GM21528 (cell line): ENCODE measurements around the gene WDFY4.

Experiments used
- ATAC-seq: cut with Tn5 transposase; IDR thresholded peaks from one replicate; pipeline ENCODE4 v1.9.1; 2021; ENCODE audit warnings: mild to moderate bottlenecking, moderate library complexity; ENCODE audit not compliant: unreplicated experiment, low FRiP score

WDFY4 gene

DNA sequence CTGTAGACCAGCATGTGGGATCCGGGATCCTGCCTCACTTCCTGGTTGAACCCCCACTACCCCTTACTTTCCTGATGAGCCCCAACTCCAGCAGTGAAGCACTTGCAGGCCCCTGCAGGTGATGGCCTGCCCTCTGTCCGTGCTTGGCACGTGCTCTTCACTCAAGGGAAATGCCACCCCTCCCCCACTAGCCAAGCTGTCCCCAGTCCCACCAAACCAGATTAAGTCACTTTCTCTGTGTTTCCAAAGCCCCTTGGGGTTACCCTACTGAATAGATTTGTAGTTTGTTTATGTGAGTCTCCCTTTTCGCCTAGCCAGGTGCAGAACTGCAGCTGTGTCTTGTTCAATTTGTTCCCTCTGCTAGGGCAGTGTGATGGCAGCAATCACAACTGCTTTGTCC is 121.7 kb downstream of the WDFY4 start:
- no peak for ATAC-seq

DNA sequence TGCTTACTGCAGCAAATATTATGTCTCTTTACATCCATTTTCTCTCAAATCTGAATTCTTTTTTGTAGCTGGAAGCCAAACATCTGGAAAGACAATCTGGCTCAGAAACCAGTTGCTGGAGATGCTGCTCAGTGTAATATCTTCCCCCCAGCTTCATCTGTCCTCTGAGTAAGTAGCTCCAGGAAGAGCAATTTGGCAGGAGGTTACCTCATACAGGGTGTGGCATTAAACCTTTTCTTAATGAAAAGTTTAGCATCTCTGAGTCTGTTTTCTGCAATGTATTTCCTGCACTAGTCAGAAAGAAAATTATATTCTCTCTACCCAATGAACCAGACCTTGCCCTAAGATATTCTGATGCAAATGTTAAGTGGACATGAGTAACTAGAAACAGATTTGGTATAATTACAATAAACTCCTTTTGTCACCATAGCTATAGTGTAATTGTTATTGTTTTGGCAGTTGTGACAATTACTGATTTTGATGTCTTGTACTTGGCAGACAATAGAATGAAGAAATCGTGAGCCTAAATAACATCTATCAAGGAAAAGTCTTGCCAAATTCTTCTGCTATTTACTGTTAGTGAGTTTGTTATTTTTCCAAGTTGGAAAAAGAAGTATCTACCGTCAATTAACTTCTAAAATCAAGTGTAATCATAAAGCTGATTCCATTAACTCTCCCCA is 123.3 kb downstream of the WDFY4 start:
- ATAC-seq = no peak

DNA sequence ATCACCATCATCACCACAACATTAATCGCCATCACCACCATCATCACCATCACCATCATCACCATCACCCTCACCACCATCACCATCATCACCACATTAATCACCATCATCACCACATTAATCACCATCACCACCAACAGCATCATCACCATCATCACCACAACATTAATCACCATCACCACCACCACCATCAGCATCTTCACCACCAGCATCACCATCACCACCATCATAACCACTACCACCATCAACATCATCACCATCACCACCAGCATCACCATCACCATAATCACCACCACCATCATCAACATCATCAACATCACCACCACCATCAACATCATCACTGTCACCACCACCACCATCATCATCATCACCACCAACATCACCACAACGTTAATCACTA is 124.6 kb downstream of the WDFY4 start:
- no peak for ATAC-seq

DNA sequence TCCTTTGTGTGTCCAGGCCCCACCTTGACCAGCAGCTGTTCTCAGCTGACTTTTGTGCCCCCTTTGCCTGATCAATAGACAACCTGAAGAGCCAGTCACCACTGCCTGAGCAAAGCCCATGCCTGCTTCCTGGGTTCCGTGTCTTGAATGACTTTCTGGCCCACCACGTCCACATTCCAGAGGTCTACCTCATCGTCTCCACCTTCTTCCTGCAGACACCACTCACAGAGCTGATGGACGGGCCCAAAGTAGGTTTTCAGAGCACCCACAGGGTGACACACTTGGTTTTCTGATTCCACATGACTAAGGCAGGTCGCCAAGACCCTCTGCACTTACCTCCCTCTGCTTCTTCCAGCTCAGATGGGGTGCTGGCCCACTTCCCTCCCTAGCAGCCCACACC is 126.8 kb downstream of the WDFY4 start:
- no peak for ATAC-seq

DNA sequence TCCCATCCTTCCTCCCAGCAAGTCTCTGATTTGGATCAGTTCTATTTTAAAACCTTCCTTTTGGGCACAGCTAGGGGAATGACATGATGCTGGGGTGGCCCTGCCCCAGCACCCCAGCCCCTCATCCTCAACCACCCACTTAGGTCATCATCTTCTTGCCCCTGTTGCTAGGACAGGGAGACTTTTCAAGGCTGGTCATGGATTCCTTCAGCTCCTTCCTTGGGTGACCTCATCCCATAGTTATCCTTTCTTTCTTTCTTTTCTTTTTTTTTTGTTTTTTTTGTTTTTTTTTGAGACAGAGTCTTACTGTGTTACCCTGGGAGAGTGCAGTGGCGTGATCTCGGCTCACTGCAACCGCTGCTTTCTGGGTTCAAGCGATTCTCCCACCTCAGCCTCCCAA is 127.2 kb downstream of the WDFY4 start:
- no peak for ATAC-seq

DNA sequence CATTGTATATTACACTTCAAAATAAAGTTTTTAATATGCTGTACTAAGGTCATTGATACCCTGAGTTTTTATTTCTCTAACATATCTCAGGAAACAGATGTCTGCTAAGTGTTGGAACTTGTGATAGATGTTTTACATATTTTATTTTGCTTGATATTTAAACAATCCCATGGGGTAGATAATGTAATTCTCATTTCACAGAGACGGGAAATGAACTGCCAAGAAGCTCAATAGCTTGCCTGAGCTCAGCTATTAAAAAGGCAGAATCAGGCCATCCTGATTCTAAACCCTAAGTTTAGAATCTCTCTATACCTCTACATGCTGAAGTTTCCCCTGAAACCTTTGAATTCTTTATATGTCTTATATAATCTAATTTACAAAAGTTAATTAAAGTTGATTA is 128.6 kb downstream of the WDFY4 start:
- no peak for ATAC-seq

DNA sequence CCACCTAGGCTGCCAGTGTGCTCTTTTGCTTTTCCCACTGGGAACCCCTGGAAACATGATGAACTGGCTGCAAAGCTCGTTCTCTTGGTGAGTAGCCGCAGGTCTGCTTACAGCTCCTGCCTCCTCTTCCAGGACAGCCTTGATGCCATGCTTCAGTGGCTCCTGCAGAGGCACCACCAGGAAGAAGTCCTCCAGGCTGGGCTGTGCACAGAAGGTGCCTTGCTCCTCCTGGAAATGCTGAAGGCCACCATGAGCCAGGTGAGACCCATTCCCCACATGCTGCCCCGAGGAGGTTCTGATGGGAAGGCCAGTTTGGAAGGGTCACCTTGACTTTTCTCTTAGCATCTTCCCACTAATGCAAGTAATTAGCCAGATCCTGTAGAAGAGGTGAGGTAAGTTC is 129.2 kb downstream of the WDFY4 start:
- ATAC-seq = no peak

DNA sequence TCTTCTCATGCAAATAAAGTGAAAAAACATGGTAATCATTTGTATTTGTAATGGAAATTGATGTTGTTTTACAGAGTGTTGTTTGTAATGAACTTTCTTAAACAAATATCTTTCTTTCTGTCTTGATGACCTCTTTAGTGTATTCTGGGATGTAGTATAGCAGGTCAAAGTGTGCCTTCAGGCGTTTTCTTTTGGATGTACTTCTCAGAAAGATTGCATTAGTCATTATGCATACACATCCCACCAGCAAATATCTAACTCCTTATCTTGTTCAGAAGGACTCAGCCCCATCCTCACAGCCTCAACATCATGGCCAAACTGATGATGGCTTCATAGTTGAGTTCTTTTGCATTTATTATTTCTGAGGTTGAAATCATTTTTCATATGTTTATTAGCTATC is 130.3 kb downstream of the WDFY4 start:
- no peak for ATAC-seq

DNA sequence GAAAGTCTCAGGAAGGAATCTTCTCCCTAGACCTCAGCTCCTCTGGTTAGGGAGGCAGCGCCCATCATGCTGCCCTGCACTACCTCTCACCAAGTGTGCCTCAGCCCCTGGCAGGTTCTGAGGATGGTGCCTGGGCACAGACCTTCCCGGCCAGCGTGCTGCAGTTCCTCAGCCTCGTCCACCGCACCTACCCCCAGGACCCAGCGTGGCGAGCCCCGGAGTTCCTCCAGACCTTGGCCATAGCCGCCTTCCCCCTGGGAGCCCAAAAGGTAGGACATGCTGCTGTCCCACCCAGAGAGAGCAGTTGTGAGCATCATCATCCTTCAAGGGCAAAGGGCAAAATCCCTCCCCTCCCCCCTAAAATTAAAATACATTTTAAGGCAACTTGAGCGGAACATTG is 132.5 kb downstream of the WDFY4 start:
- no peak for ATAC-seq

DNA sequence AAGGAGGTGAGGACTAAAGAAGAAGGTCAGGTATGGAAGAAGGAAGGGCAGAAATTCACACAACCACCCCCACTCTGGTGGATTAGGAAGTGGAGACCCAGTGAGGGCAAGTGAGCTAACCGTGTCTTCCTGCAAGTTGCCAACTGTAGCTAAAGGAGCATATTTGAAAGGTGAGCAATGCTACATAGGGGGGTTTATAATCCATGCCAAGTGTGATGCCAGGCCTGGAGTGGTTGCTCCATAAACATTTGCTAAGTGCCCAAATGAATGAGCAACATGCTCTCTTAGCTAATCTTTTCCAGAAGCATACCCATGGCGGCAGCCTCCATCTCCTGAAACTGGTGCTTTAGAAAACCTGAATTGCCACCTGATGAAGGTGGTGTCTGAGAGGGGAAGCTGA is 133.4 kb downstream of the WDFY4 start:
- no peak for ATAC-seq

DNA sequence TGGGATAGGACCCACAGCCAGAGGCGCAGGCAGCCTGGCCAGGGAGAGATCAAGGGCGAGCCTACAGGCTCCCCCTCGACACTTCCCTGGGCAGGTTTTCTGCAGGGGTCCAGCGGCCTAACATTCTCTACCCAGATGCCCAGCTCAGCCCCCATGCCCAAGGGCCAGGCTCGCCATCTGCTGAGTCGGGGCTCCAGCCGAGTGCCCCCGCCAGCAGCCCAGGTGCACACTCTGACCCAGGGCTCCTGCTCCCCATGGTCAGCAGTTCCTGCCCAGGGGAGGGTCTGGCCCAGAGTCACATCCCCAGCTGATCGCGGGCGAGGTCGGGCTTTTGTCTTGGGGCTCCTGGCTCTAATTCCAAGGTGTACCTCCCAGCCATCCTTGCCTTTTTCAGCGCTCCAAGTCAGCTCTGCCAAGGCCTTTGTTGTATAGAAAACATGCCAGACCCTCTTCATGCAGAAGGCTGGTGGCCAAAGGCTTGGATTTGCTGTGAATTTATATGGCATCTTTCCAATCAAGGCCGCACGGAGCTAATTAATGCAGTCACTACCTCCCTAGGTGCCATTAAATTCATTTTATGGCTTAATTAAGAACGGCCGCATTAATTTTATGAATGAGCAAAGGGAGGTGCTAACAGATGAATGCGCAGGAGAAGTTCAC is 134.3 kb downstream of the WDFY4 start:
- no peak for ATAC-seq

DNA sequence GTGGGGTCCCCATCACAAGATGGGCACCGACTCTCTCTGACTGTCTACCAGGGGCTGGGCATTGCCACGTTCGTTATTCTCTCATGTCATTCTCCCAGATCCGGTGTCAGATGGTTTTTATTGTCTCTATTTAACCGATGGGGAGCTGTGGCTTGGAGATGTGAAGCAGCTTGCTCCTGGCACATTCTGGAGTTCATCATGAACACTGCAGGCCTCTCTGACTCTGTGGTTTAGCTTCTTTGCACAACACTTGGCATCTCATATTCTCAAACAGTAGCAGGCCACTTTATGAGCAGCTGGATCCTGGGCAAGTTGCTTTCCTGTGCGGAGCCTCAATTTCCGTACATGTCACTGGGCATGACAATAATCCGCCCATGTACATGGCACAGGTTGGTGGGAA is 135.1 kb downstream of the WDFY4 start:
- ATAC-seq = no peak

DNA sequence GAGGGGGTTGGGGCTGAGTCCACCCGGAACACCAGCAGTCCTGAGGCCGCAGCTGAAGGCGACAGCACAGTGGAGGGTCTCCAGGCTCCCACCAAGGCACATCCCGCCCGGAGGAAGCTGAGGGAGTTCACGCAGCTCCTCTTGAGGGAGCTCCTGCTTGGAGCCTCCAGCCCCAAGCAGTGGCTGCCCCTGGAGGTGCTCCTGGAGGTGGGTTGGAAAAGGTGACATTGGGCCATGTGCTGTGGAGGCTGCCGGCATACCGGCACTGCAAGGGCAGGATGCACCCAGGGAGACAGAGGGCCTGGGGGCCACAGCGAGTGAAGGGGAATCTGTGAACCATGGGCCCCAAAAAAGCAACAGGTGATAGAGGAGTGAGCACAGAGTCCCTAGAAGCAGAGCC is 135.6 kb downstream of the WDFY4 start:
- no peak for ATAC-seq

DNA sequence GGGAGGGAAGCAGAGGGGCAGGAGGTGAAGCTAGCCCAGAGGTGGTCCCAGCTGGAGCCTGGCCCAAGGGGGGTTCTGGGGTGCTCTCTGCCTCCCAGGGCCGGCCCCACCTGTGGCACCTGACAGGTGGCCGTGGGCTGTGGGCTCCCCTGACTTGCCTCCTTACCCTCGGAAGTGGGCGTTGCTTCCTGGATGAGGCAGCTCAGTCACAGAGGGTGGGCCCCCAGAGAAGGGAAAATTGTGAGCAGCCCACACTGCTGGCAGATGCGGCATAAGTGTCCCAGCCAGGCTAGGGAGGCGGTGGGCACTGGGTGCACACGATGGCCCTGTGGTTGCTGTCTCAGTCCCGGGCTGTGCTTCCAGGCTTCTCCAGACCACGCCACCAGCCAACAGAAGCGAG is 136.0 kb downstream of the WDFY4 start:
- no peak for ATAC-seq

DNA sequence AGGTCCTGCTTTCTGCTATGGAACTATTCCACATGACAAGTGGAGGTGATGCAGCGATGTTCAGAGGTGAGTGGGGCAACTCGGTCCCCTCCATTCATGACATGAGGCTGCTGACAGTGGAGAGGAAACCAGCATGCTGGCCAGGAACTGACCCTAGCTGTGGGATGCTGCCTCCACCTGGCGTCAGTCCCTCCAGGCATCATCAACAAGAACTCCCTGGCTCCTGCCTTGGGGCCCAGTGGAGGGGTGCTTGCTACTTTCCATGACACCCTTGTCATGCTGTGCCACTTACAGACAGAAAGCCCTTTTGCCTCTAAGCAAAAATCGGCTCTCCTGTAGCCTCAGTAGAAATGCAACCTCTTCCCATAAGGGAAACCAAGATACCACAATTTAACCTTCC is 136.4 kb downstream of the WDFY4 start:
- no peak for ATAC-seq

DNA sequence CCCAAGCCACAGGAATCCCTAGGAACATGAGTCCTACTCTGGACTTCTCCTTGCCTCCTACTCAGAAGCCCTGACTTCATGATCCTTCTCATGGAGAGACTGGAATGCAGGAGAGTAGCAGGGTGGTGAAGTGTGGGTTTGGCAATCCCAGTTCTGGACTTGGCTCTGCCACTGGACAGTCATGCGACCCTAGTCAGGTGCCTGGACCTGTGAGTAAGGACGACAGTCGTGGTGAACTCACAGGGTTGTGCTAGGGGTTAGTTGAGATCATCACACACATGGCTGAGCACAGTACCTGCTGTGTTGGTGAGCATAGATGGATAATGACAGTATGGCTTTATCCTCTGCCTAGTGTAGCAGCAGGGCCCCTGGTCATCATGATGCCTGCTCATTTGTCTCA is 137.0 kb downstream of the WDFY4 start:
- ATAC-seq = no peak

DNA sequence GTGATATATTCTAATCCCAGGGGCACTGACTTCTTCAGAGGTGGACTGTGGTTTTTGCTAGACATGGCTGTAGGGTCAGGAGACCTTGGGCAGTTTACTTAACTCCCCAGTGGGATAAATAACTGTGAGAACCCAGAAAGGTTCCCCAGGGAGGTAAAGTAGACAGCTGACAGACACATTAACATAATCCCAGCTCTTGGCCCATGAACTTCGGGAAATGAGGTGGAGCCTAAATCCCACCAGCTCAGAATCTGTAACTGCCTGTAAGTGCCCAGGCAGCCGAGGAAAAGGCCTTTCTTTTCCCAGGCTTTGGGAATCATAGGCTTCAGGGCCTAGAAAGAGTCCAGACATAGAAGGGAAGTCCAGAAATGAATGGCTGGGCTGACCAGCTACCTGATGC is 149.0 kb downstream of the WDFY4 start:
- ATAC-seq = no peak

DNA sequence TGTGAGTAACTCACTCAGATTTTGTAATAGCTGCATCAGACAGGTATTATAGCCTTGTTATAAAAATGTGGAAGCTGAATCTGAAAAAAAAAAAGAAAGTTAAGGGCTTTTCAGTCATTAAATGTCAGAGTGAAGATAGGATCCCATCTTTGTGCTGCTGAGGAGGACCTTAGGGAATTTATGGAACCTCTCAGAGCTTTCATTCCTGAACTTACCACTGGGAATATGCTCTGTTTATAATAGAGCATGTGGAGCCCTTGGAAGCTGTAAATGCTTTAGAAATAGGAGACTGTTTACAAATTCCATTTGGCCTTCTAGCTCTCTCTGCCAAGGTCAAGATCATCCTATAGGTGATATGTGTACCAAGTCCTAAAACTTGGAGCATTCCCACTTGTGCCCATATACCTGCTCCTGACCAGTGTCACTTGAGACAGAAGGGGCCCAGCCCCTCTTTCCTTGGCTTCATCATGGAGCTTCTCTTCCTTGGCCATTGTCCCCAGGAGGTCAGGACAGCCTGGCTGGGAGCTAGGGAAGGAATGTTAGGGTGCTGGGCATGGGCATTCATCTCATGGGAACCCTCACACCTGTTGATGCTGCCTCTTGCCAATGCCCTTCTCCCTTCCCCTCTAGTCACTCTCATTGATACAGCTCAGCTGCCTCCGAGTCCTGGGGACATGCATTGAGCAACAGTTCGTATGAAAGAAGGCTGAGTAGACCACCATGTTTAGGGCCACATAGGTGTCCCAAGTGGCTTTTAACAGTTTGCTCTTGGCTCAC is 149.7 kb downstream of the WDFY4 start:
- no peak for ATAC-seq

DNA sequence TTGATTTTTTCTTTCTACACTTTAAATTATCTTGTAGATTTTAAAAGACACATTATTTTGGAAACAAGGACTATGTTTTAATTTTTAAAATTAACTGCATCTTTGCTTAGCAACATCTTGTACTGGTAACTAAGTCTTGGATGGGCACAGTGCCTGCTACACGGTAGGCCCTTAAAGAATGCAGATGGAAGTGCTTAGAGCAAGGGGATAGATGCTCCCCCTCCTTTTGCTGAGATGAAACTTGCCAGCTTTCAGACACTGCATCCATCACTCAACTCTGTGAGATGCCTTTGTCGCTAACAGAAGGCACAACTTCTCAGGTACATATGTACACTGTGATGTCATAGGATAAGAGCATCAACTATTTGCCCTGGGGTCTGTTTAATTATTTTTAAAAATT is 151.1 kb downstream of the WDFY4 start:
- no peak for ATAC-seq

DNA sequence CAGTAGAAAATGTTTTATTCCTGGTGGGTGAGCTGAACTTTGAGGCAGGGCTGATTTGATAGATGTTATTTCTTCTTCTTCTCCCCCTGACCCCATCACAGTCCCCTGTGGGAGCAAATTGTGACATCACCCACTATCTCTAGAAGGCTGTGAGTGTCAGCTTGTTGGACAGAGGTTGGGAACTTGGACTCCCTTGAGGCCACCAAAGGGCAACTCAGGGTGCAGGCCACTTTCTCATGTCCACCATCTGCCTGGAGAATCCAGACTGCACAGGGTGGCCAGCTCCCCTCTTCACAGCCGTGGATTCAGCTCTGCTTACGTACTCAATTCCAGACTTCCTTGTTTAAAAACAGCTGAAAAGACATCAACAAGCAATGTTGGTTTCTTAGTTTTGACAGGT is 151.9 kb downstream of the WDFY4 start:
- no peak for ATAC-seq

DNA sequence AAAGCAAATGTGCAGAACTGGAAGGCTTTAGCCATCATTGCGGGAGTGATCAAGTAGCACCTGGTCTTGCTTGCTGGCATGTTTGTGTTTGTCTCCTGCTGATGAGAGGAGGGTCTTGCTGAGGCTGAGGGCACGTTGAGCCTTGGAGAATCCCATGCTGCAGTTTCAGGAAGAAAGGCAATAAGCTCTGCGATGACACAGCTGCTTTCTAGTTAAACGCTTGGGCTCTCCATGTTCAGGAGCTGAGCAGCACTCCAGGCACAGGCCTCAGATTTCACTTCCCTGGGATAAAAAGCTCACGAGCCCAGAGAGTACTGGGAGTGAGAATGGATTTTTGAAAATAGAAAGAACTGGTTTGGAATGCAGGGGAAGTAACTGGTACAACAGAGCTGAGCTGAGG is 154.2 kb downstream of the WDFY4 start:
- no peak for ATAC-seq
